GM12892 (cell line): ENCODE data around the gene SELENOO.

Experiments
- DNase-seq: peaks from one replicate; pipeline ENCODE4 v3.0.0; 2011; ENCODE audit not compliant: insufficient read length
- FAIRE-seq: peaks from 2 replicates; lab custom pipeline; 2011; peaks lifted over from hg19 to GRCh38; lab: Jason Lieb, UNC
- POLR2A ChIP-seq: IDR thresholded peaks from 2 replicates; pipeline ENCODE4 v1.6.1; 2011; ENCODE audit warnings: low read depth, low read length, control low read depth
- POLR2AphosphoS5 ChIP-seq: IDR thresholded peaks from 2 replicates; pipeline ENCODE4 v1.6.1; 2011; ENCODE audit warnings: low read depth, low read length, control low read depth
- TAF1 ChIP-seq: IDR thresholded peaks from 2 replicates; pipeline ENCODE4 v1.6.1; 2011; ENCODE audit warnings: low read depth, mild to moderate bottlenecking, control low read depth, low read length, borderline replicate concordance

The SELENOO gene

GRCh38 chr22:50225200-50225969, 24.6 kb downstream of the SELENOO start:
- no peak for TF ChIP-seq TAF1
- no peak for TF ChIP-seq POLR2AphosphoS5
- no peak for TF ChIP-seq POLR2A
- DNase-seq (no peak), FAIRE-seq (no peak)

GRCh38 chr22:50226063-50226874, 25.5 kb downstream of the SELENOO start:
- no peak for FAIRE-seq
- no peak for DNase-seq

GRCh38 chr22:50226875-50227165, 26.0 kb downstream of the SELENOO start:
- FAIRE-seq (no peak), DNase-seq (no peak)
- TF ChIP-seq POLR2A = no peak
- no peak for TF ChIP-seq POLR2AphosphoS5
- TF ChIP-seq TAF1 = no peak

More at GRCh38 chr22:50226063-50226874, 25.5 kb downstream of the SELENOO start:
- TF ChIP-seq POLR2A = no peak
- TF ChIP-seq TAF1 = no peak

- no peak for FAIRE-seq
- TF ChIP-seq POLR2A = no peak
- no peak for TF ChIP-seq POLR2AphosphoS5
- TF ChIP-seq TAF1 = no peak
- DNase-seq = no peak
Observed at GRCh38 chr22:50227579-50228215, 26.9 kb downstream of the SELENOO start.

GRCh38 chr22:50228366-50228765, 27.6 kb downstream of the SELENOO start:
- TF ChIP-seq TAF1 (no peak), POLR2AphosphoS5 (no peak), POLR2A (no peak)
- FAIRE-seq (no peak), DNase-seq (no peak)

- no peak for DNase-seq
- no peak for FAIRE-seq
- TF ChIP-seq POLR2A (no peak), POLR2AphosphoS5 (no peak), TAF1 (no peak)
Observed at GRCh38 chr22:50229370-50229769, 28.6 kb downstream of the SELENOO start.

- DNase-seq = no peak
- FAIRE-seq = no peak
- TF ChIP-seq POLR2AphosphoS5 = no peak
- no peak for TF ChIP-seq TAF1
- TF ChIP-seq POLR2A = no peak
Observed at GRCh38 chr22:50232481-50233151, 31.8 kb downstream of the SELENOO start.

GRCh38 chr22:50233223-50233622, 32.4 kb downstream of the SELENOO start:
- no peak for FAIRE-seq
- DNase-seq = no peak
- TF ChIP-seq TAF1 = no peak
- no peak for TF ChIP-seq POLR2AphosphoS5
- no peak for TF ChIP-seq POLR2A

- peak; percentile 53 for FAIRE-seq
- TF ChIP-seq POLR2AphosphoS5 (no peak), TAF1 (no peak), POLR2A (no peak)
- no peak for DNase-seq
Observed at GRCh38 chr22:50236731-50237409, 36.1 kb downstream of the SELENOO start.

- FAIRE-seq (no peak), DNase-seq (no peak)
- TF ChIP-seq TAF1 = no peak
- TF ChIP-seq POLR2AphosphoS5 = no peak
- no peak for TF ChIP-seq POLR2A
Observed at GRCh38 chr22:50238755-50239154, 37.9 kb downstream of the SELENOO start.
